Bronchial epithelial cell (primary cell): ENCODE results near the gene FABP3. TPM values are rescaled to one million over a fixed set of nuclear protein-coding genes. Genes with fewer than 3 reads are reported as not detected.

ENCODE experiments used
- DNase-seq: peaks from one replicate; pipeline ENCODE4 v3.0.0-alpha.2; 2010; ENCODE audit warnings: low read depth
- FAIRE-seq: peaks from 2 replicates; lab custom pipeline; 2011; peaks lifted over from hg19 to GRCh38; lab: Jason Lieb, UNC
- H3K27me3 ChIP-seq: 2 replicates; pipeline ENCODE4 v1.5.1; 2011; ENCODE audit warnings: low read length; ENCODE audit not compliant: control insufficient read depth, insufficient read depth
- H3K36me3 ChIP-seq: 2 replicates; pipeline ENCODE4 v1.5.1; 2011; ENCODE audit warnings: low read length; ENCODE audit not compliant: control insufficient read depth, insufficient read depth
- H3K4me3 ChIP-seq: 2 replicates; pipeline ENCODE4 v1.5.1; 2011; ENCODE audit warnings: mild to moderate bottlenecking, low read depth, low read length, control low read depth
- CTCF ChIP-seq: IDR thresholded peaks from 2 replicates; pipeline ENCODE4 v1.5.1; 2011; ENCODE audit warnings: mild to moderate bottlenecking, moderate library complexity, low read length, control low read depth, inconsistent platforms; ENCODE audit not compliant: insufficient read depth, severe bottlenecking
- total RNA-seq: library from RNA; depleted of rRNA; stranded (reverse); fragments of >200 nt; gene quantifications from 2 replicates; pipeline ENCODE4 v1.2.1, GENCODE V29; 2014

The FABP3 gene
- total RNA-seq, 1 donor from 2014 or later = 0.79 TPM

- Histone ChIP-seq H3K27me3 (no peaks in the 10 kb centered on the region), H3K36me3 (no peaks in the 10 kb centered on the region), H3K4me3 (no peak overlapping the region)
- FAIRE-seq (peak; percentile 58), DNase-seq (no peak)
- TF ChIP-seq CTCF = no peak
Measured at GRCh38 chr1:31405578-31406245, 32.8 kb upstream of the FABP3 start.

- FAIRE-seq = no peak
- peak; percentile 16 for TF ChIP-seq CTCF
- Histone ChIP-seq H3K4me3 (no peak overlapping the region), H3K36me3 (no peaks in the 10 kb centered on the region), H3K27me3 (no peaks in the 10 kb centered on the region)
- no peak for DNase-seq
Measured at GRCh38 chr1:31401241-31401640, 28.4 kb upstream of the FABP3 start.

GRCh38 chr1:31400393-31400792 lies 27.5 kb upstream of the FABP3 start:
- DNase-seq = peak; percentile 88

GRCh38 chr1:31399976-31400375 lies 27.1 kb upstream of the FABP3 start:
- no peak overlapping the region for H3K4me3 ChIP-seq
- no peaks in the 10 kb centered on the region for H3K36me3 ChIP-seq
- no peaks in the 10 kb centered on the region for H3K27me3 ChIP-seq
- DNase-seq (no peak), FAIRE-seq (no peak)
- no peak for TF ChIP-seq CTCF

More at GRCh38 chr1:31400393-31400792, 27.5 kb upstream of the FABP3 start:
- no peak for TF ChIP-seq CTCF
- H3K4me3 ChIP-seq = no peak overlapping the region
- H3K36me3 ChIP-seq = no peaks in the 10 kb centered on the region
- no peaks in the 10 kb centered on the region for H3K27me3 ChIP-seq
- no peak for FAIRE-seq

GRCh38 chr1:31398246-31398645 lies 25.4 kb upstream of the FABP3 start:
- Histone ChIP-seq H3K36me3 (no peaks in the 10 kb centered on the region), H3K4me3 (no peak overlapping the region), H3K27me3 (no peaks in the 10 kb centered on the region)
- no peak for TF ChIP-seq CTCF
- DNase-seq (no peak), FAIRE-seq (no peak)
